ENCODE measurements around the gene MYH6. TPM values are rescaled to one million over a fixed set of nuclear protein-coding genes. Genes with fewer than 3 reads are reported as not detected.
A peak's percentile ranks its signal among the peaks of the same experiment; 100 is the strongest.

Gene MYH6
- total and polyA plus RNA-seq, 2 of the 13 experiments (the other 11 are each of a cell fraction or from before 2014, with no cell fraction given): 0.01 TPM; not detected in 1

DNA sequence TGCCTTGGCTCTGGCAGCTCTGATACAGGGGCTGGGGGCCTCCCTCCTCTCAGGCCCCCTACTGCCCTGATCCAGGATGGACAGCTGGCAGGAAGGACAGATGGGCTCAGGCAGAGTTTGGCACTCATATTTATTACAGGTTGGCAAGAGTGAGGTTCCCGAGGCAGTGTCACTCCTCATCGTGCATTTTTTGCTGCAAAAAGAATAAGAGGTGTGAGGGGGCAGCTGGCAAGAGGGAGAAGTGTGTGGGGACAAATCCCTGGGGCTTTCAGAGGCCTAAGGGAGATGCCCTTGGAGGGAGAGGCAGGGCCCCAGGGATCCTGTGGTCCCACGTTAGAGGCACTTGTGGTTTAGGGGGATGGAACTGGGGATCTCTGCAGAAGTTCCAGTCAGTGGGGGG lies 26.2 kb downstream of the MYH6 start (continued):
- TF ChIP-seq, protein P1, sequence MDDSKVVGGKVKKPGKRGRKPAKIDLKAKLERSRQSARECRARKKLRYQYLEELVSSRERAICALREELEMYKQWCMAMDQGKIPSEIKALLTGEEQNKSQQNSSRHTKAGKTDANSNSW (CRISPR knock-in tag; IDR thresholded peaks at IDR 0.05; ENCODE audit: borderline replicate concordance): no peak
- TF ChIP-seq FLYWCH1 (CRISPR knock-in tag; IDR thresholded peaks at IDR 0.05): no peak
- no peak for TF ChIP-seq ZNF557 (CRISPR knock-in tag; IDR thresholded peaks at IDR 0.05)
- TF ChIP-seq, protein P2, sequence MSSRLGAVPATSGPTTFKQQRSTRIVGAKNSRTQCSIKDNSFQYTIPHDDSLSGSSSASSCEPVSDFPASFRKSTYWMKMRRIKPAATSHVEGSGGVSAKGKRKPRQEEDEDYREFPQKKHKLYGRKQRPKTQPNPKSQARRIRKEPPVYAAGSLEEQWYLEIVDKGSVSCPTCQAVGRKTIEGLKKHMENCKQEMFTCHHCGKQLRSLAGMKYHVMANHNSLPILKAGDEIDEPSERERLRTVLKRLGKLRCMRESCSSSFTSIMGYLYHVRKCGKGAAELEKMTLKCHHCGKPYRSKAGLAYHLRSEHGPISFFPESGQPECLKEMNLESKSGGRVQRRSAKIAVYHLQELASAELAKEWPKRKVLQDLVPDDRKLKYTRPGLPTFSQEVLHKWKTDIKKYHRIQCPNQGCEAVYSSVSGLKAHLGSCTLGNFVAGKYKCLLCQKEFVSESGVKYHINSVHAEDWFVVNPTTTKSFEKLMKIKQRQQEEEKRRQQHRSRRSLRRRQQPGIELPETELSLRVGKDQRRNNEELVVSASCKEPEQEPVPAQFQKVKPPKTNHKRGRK (CRISPR knock-in tag; IDR thresholded peaks at IDR 0.05): no peak

DNA sequence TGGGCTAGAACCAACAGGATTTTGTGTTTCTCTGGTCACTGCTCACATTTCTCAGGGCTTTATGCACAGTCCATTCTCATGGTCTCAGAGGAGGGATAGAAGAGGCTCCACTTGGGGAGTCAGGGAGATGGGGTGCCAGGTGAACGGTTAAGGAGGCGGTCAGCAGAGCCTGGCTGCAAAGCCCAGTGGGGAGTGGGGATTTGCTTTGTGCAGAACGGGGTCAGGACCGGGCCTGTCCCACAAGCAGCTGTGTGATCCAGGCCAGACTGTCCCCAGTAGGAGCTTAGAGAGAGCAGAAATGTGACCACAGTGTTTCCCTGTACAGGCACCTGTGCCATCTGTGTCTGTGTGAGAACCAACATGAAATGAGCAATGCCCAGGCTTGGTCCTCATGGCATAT lies 27.1 kb downstream of the MYH6 start:
- Histone ChIP-seq H3K9me3 (ENCODE audit: low read length) (no peaks in the 10 kb centered on the region), H3K4me3 (replicated peaks in 1 of 3; ENCODE audit: insufficient read depth in 1 of 3, low read depth in 2 of 3, low read length in 3 of 3) (no peak overlapping the region), H3K9ac (ENCODE audit: insufficient read depth, low read depth, low read length) (no peak overlapping the region), H4K20me1 (ENCODE audit: insufficient read depth, low read length) (no peaks in the 10 kb centered on the region), H3K27ac (ENCODE audit: extremely low read length, insufficient read depth, low read length) (no peak overlapping the region), H3K36me3 (replicated peaks in 1 of 2; ENCODE audit: control insufficient read depth in 1 of 2, insufficient read depth in 2 of 2, low read length in 2 of 2) (no peaks in the 10 kb centered on the region), H3K27me3 (ENCODE audit: control insufficient read depth in 1 of 2, insufficient read depth in 2 of 2, low read length in 2 of 2) (peaks cover 26 to 91% of the 10 kb centered on the region in 2 experiments), H2AFZ (ENCODE audit: low read length) (no peak overlapping the region), H3K4me2 (ENCODE audit: low read depth, low read length) (no peak overlapping the region), H3K4me1 (ENCODE audit: insufficient read depth, low read length) (no peaks in the 10 kb centered on the region), H3K79me2 (ENCODE audit: insufficient read depth, low read length) (no peaks in the 10 kb centered on the region)
- intact Hi-C loops (cut with micrococcal nuclease; ENCODE audit: unreplicated experiment) (loop anchor here (1.0 to 5.0 kb wide), 3 partner anchors 53 to 259 kb away; no protein-coding TSS in a partner anchor), in situ Hi-C loops (cut with HindIII; ENCODE audit: extremely low pct_ligation_motif_present, low pct_unique_long_range_greater_than_20kb) (no loop called here)
- WGBS (ENCODE audit: low lambda C conversion rate): 36% methylated on average over 4 of the region's 4 CpGs
- FAIRE-seq (no peak), DNase-seq (ENCODE audit: low spot score) (no peak), ATAC-seq (no peak)
- TF ChIP-seq, protein P3, sequence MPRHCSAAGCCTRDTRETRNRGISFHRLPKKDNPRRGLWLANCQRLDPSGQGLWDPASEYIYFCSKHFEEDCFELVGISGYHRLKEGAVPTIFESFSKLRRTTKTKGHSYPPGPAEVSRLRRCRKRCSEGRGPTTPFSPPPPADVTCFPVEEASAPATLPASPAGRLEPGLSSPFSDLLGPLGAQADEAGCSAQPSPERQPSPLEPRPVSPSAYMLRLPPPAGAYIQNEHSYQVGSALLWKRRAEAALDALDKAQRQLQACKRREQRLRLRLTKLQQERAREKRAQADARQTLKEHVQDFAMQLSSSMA (CRISPR knock-in tag; IDR thresholded peaks at IDR 0.05): 0 out of 2 replicates have a peak, but pooled peaks have one; percentile 21
- TF ChIP-seq RFXAP (CRISPR knock-in tag; IDR thresholded peaks at IDR 0.05; ENCODE audit: borderline replicate concordance) (no peak), SP4 (CRISPR knock-in tag; IDR thresholded peaks at IDR 0.05) (0 out of 2 replicates have a peak, but pooled peaks have one; percentile 21)
- BruUV-seq (replicated peaks): no TSS peak
- POLR2A ChIA-PET: interaction anchor here (1.2 to 1.4 kb wide), 3 partner anchors 54 to 74 kb away, joined by 3 to 16 read pairs (median 8); partner anchors contain the start of gene PABPN1
- CTCF ChIA-PET (ENCODE audit: low intra/inter-chr PET ratio, low total read pairs): interaction anchor here (2.1 to 5.9 kb wide), 3 partner anchors 53 to 260 kb away, joined by 13 to 111 read pairs (median 96); no protein-coding TSS in a partner anchor
